GM18861 (cell line): ENCODE results near the gene PTCHD1.

Experiments
- ATAC-seq: cut with Tn5 transposase; IDR thresholded peaks from one replicate; pipeline ENCODE4 v1.9.1; 2021; ENCODE audit not compliant: unreplicated experiment

PTCHD1 gene

DNA sequence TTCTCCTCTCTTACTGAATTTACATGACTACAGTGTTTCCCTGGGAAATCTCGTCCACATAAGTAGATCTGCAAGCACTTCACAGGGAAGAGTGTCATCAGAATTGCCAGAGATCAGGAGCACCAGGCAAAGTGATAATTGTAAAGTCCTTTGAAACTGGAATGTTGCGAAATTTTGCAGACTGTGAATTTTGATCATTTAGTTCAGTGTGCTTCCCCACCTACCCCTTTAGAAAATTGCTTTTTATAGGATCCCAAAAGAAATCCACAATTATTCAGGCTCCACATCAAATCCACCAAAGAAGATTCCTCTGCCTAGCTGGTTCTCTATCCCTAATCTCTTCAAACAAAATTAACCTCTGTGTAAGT is 10.2 kb downstream of the PTCHD1 start:
- ATAC-seq, result no peak

DNA sequence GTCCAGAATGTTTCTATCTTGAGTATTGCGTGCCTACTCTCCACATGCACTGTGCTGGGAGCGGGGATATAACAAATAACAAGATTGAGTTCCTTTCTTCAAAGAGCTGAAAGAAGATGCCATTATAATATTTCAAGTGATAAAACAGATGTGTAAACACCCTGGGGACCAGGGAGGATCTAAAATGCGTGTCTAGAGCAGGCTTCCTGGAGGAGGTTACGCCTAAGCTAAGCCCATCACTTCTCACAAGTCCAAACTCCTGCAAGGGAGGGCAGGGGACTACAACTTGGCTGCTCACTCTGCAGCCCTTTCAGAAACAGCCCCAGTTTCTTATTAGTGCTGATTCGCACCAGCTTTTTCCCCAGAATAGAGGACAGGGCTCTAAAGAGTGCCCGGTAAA is 21.5 kb downstream of the PTCHD1 start:
- ATAC-seq, result no peak

DNA sequence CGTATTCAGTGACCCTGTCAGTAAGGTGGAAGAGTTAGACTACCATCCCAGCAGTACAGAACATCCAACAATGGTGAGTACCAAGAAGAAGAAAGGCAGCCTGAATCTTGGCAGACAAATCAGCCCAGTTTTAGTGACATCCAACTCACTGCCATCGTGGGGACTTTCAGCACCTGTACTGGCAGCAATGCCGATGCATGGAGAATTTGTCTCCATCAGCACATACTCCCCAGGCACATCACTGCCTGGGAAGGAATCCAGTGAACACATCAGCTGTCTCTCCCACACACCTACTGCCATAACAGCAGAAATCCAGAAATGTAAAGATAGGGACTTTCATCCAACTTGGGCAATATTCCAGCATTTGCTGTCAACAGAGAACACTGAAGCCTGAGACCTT is 29.8 kb downstream of the PTCHD1 start:
- ATAC-seq, result no peak

DNA sequence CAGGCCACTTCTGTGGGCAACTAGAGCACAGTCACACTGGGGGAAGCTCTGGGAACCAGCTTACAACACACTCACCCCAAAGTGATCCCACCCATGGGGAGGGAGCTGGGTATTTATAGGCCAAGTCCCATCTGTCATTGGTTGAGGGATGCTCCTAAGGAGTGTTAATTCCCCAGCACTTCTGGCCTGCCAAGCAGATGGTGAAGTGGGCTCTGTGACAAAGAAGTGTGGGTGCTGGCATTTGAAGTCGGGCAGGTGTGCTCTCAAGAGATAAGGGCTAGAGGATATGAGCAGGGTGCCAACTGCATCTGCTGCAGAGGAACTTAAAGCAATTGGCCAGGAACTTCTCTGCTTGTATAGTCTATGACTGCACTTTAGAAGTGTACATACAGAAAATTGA is 30.9 kb downstream of the PTCHD1 start:
- no peak for ATAC-seq

DNA sequence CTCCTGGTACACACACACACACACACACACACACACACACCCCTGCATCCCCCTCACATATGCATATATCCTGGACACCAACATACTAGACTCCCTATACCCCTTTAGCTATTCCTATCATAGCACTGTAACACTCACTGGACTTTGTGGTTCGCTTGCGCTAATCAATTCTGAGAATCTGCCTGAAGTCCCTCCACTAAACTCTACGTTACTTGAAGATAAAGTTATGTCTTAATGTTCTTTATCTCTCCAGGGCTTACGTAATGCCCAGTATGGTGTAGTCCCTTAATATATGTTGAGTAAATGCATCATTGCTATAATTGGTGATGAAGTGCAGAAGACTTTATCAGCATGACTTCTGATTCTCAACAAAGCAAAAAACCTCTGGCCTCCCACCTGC is 32.3 kb downstream of the PTCHD1 start:
- ATAC-seq, result no peak

DNA sequence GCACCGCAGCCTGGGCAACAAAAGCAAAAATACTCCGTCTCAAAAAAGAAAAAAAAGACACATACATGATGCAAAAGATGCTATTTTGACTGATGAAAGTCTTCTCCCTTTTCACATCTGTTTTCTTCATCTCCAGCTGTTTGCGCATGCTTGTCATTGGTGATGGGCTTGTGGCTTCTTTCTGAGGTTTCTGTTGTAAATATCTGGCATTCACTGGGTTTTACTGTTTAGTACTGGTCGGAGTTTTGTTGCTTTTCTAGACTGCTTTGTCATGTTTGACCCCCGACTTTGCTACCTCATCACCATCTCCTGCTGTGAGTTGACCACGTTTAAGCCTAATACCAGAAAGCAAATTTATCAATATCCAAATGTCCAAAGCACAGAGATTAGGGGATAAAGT is 34.4 kb downstream of the PTCHD1 start:
- no peak for ATAC-seq

DNA sequence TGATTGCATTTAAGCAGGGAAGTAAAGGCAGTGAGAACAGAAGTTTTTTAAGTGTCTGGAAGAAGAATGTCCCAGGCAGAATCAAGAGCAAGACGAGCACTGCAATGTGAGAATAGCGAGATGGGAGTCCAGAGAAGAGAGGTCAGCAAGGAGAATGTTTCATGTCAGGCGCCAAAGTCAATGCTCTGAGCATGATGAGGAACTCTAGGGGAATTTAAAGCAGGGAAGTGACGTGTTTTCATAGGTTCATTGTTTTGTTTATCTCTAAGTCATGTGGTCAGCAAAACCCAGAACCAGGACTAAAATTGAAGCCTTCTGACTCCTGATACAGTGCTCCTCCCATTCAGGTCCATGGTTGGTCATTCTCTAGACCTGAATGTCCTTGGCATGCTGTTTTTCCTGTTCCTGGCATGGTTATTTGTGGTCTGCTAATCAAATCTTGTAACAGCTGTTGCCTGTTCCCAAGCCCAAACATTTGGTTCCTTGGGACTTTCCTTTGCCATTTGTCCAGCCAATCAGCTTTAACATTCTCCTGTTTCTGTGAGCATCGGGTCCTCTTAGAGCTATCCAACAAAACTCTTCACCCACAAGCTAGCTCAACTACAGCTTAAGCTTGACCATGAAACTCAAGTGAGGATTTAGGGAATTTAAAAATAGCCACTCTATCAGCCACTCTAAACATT is 37.7 kb downstream of the PTCHD1 start:
- ATAC-seq, result no peak

DNA sequence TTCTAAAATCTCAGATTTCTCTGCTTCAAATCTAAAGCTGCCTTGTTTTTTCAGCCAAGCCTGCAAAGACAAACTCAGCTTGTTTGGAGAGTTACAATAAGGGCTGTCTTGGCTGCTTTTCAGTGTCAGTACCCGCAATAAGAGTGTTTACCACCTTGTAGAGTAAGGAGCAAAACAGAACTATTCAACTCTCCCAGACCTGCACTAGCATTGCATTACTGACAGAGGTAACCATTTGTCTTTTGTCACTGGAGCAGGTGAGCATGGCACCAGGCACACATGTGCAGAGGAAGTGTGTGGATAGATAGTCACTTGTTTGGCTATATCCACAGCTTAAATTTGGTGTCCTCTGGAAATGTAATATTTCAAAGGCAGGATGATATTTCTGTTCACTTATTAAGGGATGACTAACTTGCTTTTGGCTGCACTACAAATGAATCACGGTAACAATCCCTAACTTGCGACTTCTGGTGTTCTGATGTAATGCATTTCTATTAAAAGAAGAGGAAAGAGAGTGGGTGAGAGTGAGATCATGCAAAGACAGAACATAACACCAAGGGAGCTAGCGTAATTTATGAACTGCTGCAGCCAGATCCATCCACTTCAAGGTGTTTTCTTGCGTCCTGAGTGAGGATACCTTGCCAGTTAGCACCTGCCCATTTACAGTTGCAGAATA is 38.6 kb downstream of the PTCHD1 start:
- no peak for ATAC-seq

DNA sequence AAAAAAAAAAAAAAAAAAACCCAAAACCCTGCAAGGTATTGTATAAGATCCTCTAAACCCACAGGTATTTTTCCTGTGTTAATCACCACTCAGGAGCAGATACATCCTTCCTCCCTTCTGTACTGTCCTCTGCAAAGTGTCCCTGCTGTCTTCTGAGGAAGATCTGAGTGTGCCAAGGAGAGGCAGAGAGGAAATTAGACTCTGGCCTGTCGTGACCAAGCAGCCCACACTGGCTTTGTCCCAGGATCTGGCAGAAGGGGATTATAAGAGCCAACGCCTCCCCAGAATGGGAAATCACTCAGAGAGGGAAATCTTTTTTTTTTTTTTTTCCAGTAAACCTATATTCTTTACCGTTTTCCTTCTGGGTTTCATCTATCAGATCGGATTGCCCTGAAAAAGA is 39.6 kb downstream of the PTCHD1 start:
- ATAC-seq, result no peak

DNA sequence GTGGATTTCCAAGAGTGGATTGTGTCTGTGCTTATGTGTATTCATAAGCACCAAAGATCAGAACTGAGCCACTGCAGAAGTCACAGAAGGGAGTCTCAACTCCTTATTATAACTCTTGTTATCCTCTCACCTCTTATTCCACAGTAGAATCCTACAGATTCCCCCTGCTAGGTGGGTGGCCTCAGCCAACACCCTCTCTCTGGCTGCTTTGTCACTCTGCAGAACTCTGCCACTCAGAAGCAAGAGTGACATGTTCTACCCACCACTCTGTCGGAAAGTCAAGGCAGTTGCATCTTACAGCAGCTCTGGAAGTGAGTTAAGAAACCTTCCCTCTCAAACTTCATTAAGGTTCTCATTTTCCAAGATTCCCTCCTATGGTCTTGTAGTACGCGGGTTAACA is 41.9 kb downstream of the PTCHD1 start:
- no peak for ATAC-seq

DNA sequence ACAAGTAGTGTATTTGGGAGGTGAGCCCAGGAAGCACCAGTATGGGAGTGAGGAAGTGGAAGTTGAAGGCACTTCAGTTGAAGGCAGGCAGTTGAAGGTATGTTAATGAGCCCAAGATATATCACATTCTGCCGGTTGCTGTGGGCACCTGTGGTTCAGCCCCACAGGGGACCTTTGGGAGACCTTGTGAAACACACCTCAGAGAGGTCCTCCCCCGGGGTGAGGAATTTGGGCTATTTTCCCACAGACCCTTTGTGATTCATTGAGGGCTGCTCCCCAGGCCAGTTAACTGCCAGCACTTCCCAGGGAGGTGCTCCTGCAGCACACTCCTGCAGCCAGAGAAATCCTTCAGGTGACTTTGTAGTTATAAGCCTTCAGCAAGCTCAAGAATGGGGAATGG is 45.9 kb downstream of the PTCHD1 start:
- no peak for ATAC-seq

DNA sequence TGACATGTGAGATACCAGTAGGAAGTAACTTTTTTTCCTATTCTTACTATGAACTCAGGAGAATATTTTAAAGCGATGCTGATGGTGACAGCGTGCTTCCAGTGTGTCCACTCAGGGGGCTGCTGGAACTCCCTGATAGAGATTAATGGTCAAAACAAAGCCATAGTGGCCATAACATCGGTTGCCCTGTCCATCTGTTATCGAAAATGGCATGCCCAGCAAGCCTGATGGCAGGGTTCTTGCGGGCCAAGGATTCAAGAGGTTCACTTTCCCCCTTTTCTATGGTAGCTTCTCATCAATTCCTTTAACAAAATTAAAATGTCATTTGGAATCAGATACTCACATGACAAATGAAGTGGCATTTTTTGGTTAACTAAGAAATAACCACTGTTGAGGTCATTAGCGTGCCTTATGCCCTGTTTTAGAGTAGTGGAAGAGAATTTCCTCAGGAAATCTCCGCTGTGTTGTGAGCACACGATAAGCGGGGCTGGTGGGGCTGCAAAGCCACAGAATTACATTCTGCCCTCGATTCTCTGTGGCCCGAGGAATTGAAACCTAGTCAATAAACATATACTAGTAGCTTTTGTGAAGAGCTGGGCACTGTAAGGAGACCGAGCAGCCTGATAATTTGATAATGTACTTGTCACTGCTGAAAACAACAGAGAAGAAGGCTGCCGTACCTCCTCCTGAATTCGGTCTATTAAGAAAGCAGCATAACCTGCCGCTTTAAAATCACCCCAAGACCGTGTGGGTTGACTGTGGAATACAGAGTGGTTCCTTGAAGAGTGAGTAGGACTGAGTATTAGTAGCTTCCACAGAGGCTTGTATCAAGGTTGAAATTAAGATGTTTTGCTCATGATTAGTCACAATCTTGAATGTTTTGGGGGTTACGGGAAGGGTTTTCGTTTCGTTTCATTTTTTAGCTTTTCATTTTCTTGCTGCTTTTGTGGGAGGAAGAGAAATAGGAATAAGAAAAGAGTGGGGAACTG is 46.7 kb downstream of the PTCHD1 start:
- ATAC-seq, result no peak

DNA sequence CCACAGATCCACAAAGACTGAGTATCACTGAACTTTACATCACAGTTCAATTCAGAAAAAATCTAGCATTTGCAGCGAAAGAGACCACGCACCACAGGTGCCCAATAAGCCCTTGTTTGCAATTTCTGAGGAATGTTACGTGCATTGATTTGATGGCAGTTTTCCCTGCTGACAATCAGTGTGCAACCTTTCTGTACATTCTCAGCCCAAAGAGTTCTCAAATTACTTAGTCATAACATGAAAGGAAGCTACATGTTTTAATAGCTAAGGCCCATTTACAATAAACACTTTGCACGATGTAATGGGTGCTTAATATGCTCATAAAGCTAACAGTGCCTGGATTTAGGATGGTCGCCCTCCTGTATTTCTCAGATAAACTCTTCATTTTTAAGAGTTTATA is 47.9 kb downstream of the PTCHD1 start:
- ATAC-seq, result no peak

DNA sequence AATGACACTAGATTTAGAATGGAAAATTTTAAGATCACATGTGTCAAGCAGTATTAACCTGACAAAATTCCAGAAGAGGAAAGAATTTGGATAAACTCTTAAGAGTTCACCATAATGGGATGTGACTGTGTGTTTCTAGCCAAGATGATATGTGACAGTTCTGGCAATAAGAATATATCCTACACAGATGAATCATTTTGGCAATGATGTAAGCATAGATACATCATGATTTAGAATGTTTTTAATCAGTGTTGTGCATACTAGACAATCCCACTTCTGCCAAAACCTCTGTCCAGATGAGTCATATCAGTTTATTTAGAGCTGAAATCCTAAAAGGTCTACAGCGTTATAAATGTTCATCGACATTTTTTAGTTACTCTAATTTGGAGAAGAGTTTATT is 48.8 kb downstream of the PTCHD1 start:
- no peak for ATAC-seq

DNA sequence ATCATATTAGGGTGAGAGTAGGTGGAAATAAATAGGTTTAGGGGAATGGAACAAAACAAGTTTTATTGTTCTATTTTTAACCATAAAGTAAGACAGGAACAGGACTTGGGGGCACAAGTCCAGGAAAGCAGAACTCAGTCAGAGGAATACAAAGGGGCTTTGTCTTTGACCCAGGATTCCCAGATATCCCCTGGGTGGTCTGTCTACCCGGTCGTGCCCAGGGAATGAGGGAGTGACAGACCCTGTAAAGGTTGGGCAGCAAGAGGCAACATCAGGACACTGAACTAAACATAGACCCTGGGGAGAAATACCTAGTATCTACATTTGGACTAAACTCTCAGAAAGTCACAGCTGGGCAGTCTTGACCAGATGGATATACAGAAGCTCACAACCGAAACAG is 50.6 kb downstream of the PTCHD1 start:
- ATAC-seq, result no peak

DNA sequence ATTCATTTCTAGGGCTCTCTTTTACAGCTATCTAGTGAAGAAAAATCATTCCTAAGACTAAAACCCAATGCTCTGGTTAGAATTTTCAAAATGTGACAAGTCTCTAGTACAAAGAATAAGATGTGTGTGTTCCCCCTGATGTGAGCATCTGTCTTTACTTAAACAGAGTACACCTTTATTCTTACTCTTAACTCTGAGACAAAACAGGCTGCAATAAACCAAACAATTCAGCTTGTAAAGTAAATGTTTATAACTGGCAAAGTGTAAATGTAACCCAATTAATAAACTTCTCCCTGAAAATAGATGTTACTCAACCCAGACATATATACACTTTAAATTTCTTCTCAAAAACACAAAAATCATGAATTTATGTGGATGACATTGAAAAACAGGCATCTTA is 51.6 kb downstream of the PTCHD1 start:
- ATAC-seq, result no peak

DNA sequence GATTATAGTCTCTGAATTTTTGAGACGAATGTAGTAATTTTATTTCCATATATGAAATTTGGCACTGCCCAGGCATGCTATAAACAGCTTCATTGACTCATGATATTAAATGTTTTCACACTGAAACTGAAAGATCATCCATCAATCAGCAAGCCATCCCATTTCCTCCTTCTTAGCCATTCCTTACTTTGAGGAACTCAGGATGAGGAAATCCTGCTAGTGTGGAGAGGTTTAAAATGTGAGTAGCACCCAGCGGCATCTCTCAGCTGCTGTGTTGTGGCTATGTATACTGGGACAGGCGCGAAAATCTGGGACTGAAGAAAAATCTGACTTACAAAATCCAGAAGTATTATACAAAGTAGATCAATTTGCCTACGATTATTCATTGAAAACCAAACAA is 52.1 kb downstream of the PTCHD1 start:
- ATAC-seq, result no peak

DNA sequence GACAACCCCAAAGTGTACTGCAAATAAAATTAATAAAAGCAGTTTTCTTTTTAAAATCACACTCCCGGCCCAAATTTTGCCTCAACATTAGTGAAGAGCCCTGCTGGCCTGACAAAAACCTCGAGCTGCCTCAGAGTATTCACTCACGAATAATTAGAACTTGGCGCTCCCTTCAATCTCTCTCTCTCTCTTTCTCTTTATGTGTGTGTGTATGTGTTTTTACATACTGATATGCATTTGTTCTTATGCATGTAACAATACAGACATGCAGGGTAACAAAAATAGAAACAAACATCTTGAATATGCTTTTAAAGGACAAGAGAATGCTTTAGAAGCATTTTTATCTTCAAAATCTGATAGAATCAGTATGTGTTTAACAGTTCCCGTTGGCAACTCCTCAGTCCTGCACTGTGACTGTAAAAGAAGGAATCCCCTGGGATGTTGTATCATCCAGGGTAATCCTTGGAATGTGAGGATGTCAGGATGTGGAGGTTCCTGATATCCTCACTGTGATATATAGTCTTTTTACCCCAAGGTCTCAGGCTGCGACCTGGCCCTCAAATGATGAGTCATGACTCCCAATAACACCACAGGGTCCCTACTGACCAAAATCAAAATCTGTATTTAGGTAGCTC is 53.0 kb downstream of the PTCHD1 start:
- no peak for ATAC-seq

DNA sequence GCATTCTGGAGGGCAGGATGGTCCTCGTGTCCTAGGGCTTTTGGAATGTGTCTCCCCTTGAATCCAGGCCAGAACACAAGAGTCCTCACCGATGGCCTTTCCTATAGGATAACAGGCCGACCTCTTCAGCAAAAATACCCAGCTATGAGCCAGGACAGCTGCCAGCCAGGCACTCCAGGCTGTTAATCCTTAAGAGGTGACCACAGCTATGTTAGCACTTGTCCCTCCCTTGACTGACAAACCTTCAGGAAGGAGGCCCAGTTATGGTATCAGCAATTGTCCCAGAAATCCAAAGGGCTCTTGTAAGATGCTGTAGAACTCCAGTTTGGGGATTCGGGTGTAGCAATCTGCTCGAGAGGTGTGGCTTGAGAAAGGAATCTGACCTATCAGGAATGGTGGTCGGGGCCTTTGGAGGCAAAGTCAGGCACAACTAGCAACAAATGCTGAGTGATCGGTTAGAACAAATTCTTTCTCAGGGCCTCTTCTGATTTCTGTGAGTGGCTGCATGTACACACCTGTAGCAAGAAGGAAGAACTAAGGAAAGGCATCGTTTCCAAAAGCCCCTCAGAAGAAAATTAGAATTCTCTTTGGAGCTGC is 54.6 kb downstream of the PTCHD1 start:
- ATAC-seq, result no peak

DNA sequence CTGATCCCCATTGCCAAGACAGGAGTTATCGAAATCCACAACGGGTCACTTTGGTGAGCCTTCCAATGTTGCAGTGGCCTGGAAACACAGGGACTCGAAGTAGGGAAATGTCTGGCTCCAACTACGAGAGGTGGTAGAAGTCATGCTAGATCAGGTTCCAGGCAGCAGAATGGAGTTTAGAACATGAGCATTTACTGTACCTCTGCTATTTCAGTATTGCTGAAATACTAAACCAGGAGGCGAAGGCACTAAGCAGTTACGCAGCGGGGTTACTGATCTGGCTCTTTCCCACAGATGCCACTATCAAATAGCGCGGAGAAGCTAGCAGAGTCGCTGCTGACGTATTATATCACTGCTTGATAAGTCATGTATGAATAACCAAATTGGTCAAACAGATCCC is 56.3 kb downstream of the PTCHD1 start:
- no peak for ATAC-seq

DNA sequence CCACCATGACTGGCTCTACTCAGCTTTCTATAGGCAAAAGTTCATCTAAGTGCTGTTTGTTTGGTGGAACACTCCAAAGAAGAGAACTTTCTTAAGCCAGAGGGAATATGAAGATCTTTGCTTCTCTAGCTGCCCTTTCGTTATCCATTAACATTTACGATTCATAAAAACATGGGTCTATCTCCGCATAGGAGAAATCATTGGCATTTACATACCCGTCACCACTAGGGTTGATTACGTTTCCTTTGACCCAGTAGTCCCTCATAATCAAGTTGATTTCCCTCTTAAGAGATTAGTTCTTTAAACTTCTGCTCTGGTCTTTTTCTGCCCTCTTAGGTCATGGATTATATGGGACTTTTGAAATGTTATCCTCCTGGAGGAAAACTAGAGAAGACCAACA is 57.5 kb downstream of the PTCHD1 start:
- ATAC-seq, result no peak
